HepG2 (cell line): ENCODE measurements around the gene MCRIP2. TPM values are rescaled to one million over a fixed set of nuclear protein-coding genes. Genes with fewer than 3 reads are reported as not detected.

Experiments used
- CC2D1A ChIP-seq: sonication (generic); formaldehyde crosslinking; IDR thresholded peaks from 2 replicates; pipeline ENCODE4 v1.8.1; 2023; ENCODE audit warnings: mild to moderate bottlenecking, missing genetic modification reagents
- GATA4 ChIP-seq: sonication (generic); IDR thresholded peaks from 2 replicates; pipeline ENCODE4 v1.6.1; 2016; ENCODE audit warnings: antibody characterized with exemption, low read depth, borderline replicate concordance
- HNRNPK ChIP-seq: fragments of 200-400 bp; formaldehyde crosslinking; IDR thresholded peaks from 2 replicates; pipeline ENCODE4 v1.6.1; 2018; ENCODE audit warnings: low read length, low read depth, moderate library complexity, mild to moderate bottlenecking; ENCODE audit not compliant: poor library complexity, severe bottlenecking
- RFXAP ChIP-seq: sonication (generic); formaldehyde crosslinking; IDR thresholded peaks from 2 replicates; pipeline ENCODE4 v1.4.0; 2020; ENCODE audit warnings: missing genetic modification reagents, borderline replicate concordance
- SRF ChIP-seq: IDR thresholded peaks from 2 replicates; pipeline ENCODE4 v1.6.1; 2011; ENCODE audit warnings: mild to moderate bottlenecking, low read depth, low read length, moderate library complexity
- ZNF235 ChIP-seq: sonication (generic); formaldehyde crosslinking; IDR thresholded peaks from 2 replicates; pipeline ENCODE4 v1.8.1; 2023; ENCODE audit warnings: mild to moderate bottlenecking, missing genetic modification reagents, borderline replicate concordance
- ZNF326 ChIP-seq: sonication (generic); formaldehyde crosslinking; IDR thresholded peaks from 2 replicates; pipeline ENCODE4 v1.4.0; 2020; ENCODE audit warnings: missing genetic modification reagents, borderline replicate concordance
- ZNF563 ChIP-seq: sonication (generic); formaldehyde crosslinking; IDR thresholded peaks from 2 replicates; pipeline ENCODE4 v1.8.0; 2022; ENCODE audit warnings: mild to moderate bottlenecking, moderate library complexity, missing genetic modification reagents
- ZNF775 ChIP-seq: sonication (generic); formaldehyde crosslinking; IDR thresholded peaks from 2 replicates; pipeline ENCODE4 v1.4.0; 2020; ENCODE audit warnings: missing genetic modification reagents, mild to moderate bottlenecking, moderate library complexity, borderline replicate concordance
- ZNF777 ChIP-seq: sonication (generic); formaldehyde crosslinking; IDR thresholded peaks from 2 replicates; pipeline ENCODE4 v1.4.0; 2020; ENCODE audit warnings: missing genetic modification reagents
- ZNF781 ChIP-seq: sonication (generic); formaldehyde crosslinking; IDR thresholded peaks from 2 replicates; pipeline ENCODE4 v1.5.1; 2020; ENCODE audit warnings: borderline replicate concordance, mild to moderate bottlenecking, missing genetic modification reagents; ENCODE audit errors: not compliant biosample characterization
- ZNF784 ChIP-seq: sonication (generic); formaldehyde crosslinking; IDR thresholded peaks from 2 replicates; pipeline ENCODE4 v1.5.1; 2020; ENCODE audit warnings: missing genetic modification reagents, mild to moderate bottlenecking, borderline replicate concordance
- ZNF841 ChIP-seq: sonication (generic); formaldehyde crosslinking; IDR thresholded peaks from 2 replicates; pipeline ENCODE4 v1.8.1; 2023; ENCODE audit warnings: missing genetic modification reagents, borderline replicate concordance
- polyA plus RNA-seq, 8 experiments: library from polyadenylated mRNA; depleted of rRNA in 3 of 8; stranded (reverse) in 7 of 8; unstranded in 1 of 8; fragments of >200 nt; fragmentation: Illumina TruSeq in 4 of 8; extraction: Trizol in 4 of 8; gene quantifications; 2 replicates each; pipeline versions ENCODE4 v1.2.1 to v1.2.3, GENCODE V29; 2011 to 2016; ENCODE audit warnings: low read depth in 4 of 8, missing spikeins in 1 of 8, mixed read lengths in 1 of 8; ENCODE audit not compliant: insufficient read depth in 1 of 8
- total RNA-seq, 5 experiments: library from RNA; depleted of rRNA; stranded (reverse); fragments of >200 nt; fragmentation: Illumina TruSeq; extraction: Trizol; gene quantifications; 2 replicates each; pipeline ENCODE4 v1.2.3, GENCODE V29; 2016; ENCODE audit warnings: low read depth in 1 of 5
- TF ChIP-seq, protein P1 (sequence below): sonication (generic); formaldehyde crosslinking; IDR thresholded peaks from 2 replicates; pipeline ENCODE4 v1.4.0; 2020; ENCODE audit warnings: low read depth, mild to moderate bottlenecking, missing genetic modification reagents
- TF ChIP-seq, protein P2 (sequence below): sonication (generic); formaldehyde crosslinking; IDR thresholded peaks from 2 replicates; pipeline ENCODE4 v1.5.0; 2020; ENCODE audit warnings: missing genetic modification reagents
- TF ChIP-seq, protein P3 (sequence below), 2 experiments: fragments of 450-650 bp in 1 of 2; sonication (generic) in 1 of 2; formaldehyde crosslinking in 1 of 2; IDR thresholded peaks; 2 replicates each; pipeline versions ENCODE4 v1.6.1 to v1.8.0; 2016 to 2022; ENCODE audit warnings: antibody characterized with exemption in 1 of 2, mild to moderate bottlenecking in 1 of 2, missing genetic modification reagents in 1 of 2

The MCRIP2 gene
- total and polyA plus RNA-seq, 2 of the 13 experiments (the other 11 are each of a cell fraction or from before 2014, with no cell fraction given): 39.6 to 76.7 TPM

DNA sequence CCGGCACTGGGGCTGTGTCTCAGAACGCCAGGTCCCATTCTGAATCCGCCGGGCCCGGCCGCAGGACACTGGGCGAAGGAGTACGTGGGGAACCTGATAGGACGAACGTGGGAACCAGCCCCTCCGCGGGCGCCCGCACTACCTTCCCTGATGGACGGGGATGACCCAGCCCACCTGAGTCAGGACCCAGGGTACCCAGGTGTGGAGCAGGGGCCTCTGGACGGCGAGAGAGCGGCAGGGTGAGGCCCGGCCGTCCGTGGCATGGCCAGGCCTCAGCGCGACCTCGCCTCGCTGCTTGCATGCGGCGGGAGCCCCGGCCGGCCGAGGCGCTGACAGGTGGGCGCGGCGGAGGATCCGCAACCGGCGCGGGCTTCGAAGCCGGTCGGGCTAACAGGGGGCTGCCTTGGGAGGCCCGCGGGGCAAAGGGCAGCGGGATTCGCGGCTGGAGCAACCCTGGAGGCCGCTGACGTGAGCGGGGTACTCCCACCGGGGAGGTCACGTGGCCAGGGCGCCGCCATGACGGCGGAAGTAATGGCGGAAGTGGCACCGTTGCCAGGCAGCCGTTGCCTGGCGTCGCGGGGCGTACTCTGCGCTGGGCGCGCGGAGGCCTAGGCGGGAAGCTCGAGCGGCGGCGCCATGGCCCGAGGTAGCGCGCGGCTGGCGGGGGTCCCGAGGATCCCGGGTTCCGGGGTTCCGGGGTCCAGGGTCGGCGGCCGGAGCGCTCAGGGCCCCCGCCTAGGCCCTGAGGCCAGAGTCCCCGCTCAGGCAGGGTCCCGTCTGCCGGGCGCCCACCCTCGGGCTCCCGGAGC lies 7.4 kb downstream of the MCRIP2 start, which contains the start of gene WDR90 (continued):
- TF ChIP-seq ZNF326 (CRISPR knock-in tag): no peak
- TF ChIP-seq HNRNPK: no peak
- TF ChIP-seq, protein P1, sequence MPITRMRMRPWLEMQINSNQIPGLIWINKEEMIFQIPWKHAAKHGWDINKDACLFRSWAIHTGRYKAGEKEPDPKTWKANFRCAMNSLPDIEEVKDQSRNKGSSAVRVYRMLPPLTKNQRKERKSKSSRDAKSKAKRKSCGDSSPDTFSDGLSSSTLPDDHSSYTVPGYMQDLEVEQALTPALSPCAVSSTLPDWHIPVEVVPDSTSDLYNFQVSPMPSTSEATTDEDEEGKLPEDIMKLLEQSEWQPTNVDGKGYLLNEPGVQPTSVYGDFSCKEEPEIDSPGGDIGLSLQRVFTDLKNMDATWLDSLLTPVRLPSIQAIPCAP: no peak
- no peak for TF ChIP-seq SRF
- no peak for TF ChIP-seq CC2D1A (CRISPR knock-in tag)
- TF ChIP-seq, protein P2, sequence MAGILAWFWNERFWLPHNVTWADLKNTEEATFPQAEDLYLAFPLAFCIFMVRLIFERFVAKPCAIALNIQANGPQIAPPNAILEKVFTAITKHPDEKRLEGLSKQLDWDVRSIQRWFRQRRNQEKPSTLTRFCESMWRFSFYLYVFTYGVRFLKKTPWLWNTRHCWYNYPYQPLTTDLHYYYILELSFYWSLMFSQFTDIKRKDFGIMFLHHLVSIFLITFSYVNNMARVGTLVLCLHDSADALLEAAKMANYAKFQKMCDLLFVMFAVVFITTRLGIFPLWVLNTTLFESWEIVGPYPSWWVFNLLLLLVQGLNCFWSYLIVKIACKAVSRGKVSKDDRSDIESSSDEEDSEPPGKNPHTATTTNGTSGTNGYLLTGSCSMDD: no peak
- TF ChIP-seq RFXAP (CRISPR knock-in tag): peak; percentile 72; the same call in 1 of the 2 replicates
- peak; percentile 39; the same call in 1 of the 2 replicates for TF ChIP-seq ZNF777
- TF ChIP-seq ZNF775 (CRISPR knock-in tag): no peak; the same call in 1 of the 2 replicates
- TF ChIP-seq, protein P3, sequence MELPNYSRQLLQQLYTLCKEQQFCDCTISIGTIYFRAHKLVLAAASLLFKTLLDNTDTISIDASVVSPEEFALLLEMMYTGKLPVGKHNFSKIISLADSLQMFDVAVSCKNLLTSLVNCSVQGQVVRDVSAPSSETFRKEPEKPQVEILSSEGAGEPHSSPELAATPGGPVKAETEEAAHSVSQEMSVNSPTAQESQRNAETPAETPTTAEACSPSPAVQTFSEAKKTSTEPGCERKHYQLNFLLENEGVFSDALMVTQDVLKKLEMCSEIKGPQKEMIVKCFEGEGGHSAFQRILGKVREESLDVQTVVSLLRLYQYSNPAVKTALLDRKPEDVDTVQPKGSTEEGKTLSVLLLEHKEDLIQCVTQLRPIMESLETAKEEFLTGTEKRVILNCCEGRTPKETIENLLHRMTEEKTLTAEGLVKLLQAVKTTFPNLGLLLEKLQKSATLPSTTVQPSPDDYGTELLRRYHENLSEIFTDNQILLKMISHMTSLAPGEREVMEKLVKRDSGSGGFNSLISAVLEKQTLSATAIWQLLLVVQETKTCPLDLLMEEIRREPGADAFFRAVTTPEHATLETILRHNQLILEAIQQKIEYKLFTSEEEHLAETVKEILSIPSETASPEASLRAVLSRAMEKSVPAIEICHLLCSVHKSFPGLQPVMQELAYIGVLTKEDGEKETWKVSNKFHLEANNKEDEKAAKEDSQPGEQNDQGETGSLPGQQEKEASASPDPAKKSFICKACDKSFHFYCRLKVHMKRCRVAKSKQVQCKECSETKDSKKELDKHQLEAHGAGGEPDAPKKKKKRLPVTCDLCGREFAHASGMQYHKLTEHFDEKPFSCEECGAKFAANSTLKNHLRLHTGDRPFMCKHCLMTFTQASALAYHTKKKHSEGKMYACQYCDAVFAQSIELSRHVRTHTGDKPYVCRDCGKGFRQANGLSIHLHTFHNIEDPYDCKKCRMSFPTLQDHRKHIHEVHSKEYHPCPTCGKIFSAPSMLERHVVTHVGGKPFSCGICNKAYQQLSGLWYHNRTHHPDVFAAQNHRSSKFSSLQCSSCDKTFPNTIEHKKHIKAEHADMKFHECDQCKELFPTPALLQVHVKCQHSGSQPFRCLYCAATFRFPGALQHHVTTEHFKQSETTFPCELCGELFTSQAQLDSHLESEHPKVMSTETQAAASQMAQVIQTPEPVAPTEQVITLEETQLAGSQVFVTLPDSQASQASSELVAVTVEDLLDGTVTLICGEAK (IDR thresholded peaks at IDR 0.05): no peak
- TF ChIP-seq, protein P3 (CRISPR knock-in tag; IDR thresholded peaks at IDR 0.05): peak; percentile 88
- TF ChIP-seq GATA4: 0 out of 2 replicates have a peak, but pooled peaks have one; percentile 25
- TF ChIP-seq ZNF781: no peak
- no peak; the same call in 1 of the 2 replicates for TF ChIP-seq ZNF841
- TF ChIP-seq ZNF235 (CRISPR knock-in tag): peak; percentile 97; the same call in 1 of the 2 replicates
- peak; percentile 57; the same call in 1 of the 2 replicates for TF ChIP-seq ZNF784
- TF ChIP-seq ZNF563 (CRISPR knock-in tag): peak; percentile 91
